ENCODE measurements around the gene SQOR. TPM values are rescaled to one million over a fixed set of nuclear protein-coding genes. Genes with fewer than 3 reads are reported as not detected.

Gene SQOR
- total and polyA plus RNA-seq, 2 donors (not counting 1 experiment from before 2014, with no cell fraction given): 25.6 to 29.1 TPM

GRCh38 chr15:45589256-45589655 is 45.6 kb upstream of the SQOR start:
- no CpG with 5 or more reads among the region's 5 CpGs for WGBS (ENCODE audit: insufficient coverage)
- Histone ChIP-seq H3K27me3 (replicated peaks in 1 of 4; ENCODE audit: control extremely low read depth in 1 of 4, control insufficient read depth in 3 of 4, insufficient read depth in 4 of 4, low read length in 3 of 4) (no peaks in the 10 kb centered on the region), H3K36me3 (replicated peaks in 1 of 2; ENCODE audit: control extremely low read depth in 1 of 2, control insufficient read depth in 1 of 2, extremely low read depth in 1 of 2, insufficient read depth in 2 of 2, low read length in 1 of 2) (peaks cover 0 to 19% of the 10 kb centered on the region in 2 experiments), H2AFZ (ENCODE audit: insufficient read depth, low read depth, low read length, poor library complexity, severe bottlenecking) (no peak overlapping the region), H3K4me1 (ENCODE audit: control insufficient read depth in 2 of 2, insufficient read depth in 2 of 2, low read length in 2 of 2) (peaks cover 22 to 29% of the 10 kb centered on the region in 2 donors), H3K4me3 (ENCODE audit: control extremely low read depth in 1 of 5, extremely low read depth in 1 of 5, insufficient read depth in 1 of 5, low read depth in 2 of 5, low read length in 4 of 5) (no peak overlapping the region), H3K9me3 (ENCODE audit: control extremely low read depth in 1 of 3, control insufficient read depth in 2 of 3, insufficient read depth in 1 of 3, low read length in 2 of 3) (peaks cover 0 to 4% (median 0%) of the 10 kb centered on the region in 3 donors), H3K27ac (ENCODE audit: low read length in 2 of 2) (peak overlapping the region in 1 of 2 donors; percentile 15), H3K79me2 (ENCODE audit: control insufficient read depth, insufficient read depth, low read length) (peaks cover 66% of the 10 kb centered on the region), H3K4me2 (replicated peaks; ENCODE audit: low read depth, low read length, poor library complexity, severe bottlenecking) (peak overlapping the region; percentile 75), H4K20me1 (ENCODE audit: control insufficient read depth, insufficient read depth, low read length, poor library complexity, severe bottlenecking) (peaks cover 7% of the 10 kb centered on the region), H3K9ac (ENCODE audit: low read length) (no peak overlapping the region)
- H3K4me1 Mint-ChIP-seq: peaks cover 54% of the 10 kb centered on the region
- intact Hi-C loops (cut with micrococcal nuclease): loop anchor here (2.0 kb wide), 1 partner anchor 14 kb away; no protein-coding TSS in a partner anchor
- no peaks in the 10 kb centered on the region for H3K9me3 Mint-ChIP-seq (ENCODE audit: insufficient read depth)
- H3K27ac Mint-ChIP-seq: no peak overlapping the region
- DNase-seq: no peak
- TF ChIP-seq EZH2 (IDR thresholded peaks at IDR 0.05; ENCODE audit: borderline replicate concordance, insufficient read depth, low read depth, low read length, poor library complexity, severe bottlenecking): no peak
- TF ChIP-seq, protein P1, sequence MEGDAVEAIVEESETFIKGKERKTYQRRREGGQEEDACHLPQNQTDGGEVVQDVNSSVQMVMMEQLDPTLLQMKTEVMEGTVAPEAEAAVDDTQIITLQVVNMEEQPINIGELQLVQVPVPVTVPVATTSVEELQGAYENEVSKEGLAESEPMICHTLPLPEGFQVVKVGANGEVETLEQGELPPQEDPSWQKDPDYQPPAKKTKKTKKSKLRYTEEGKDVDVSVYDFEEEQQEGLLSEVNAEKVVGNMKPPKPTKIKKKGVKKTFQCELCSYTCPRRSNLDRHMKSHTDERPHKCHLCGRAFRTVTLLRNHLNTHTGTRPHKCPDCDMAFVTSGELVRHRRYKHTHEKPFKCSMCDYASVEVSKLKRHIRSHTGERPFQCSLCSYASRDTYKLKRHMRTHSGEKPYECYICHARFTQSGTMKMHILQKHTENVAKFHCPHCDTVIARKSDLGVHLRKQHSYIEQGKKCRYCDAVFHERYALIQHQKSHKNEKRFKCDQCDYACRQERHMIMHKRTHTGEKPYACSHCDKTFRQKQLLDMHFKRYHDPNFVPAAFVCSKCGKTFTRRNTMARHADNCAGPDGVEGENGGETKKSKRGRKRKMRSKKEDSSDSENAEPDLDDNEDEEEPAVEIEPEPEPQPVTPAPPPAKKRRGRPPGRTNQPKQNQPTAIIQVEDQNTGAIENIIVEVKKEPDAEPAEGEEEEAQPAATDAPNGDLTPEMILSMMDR (IDR thresholded peaks at IDR 0.05): no peak
- ChIA-PET CTCF (interaction anchor here (0.7 to 6.0 kb wide), 6 partner anchors 19 to 160 kb away, joined by 3 to 64 read pairs (median 4); no protein-coding TSS in a partner anchor), POLR2A (interaction anchor here (0.6 kb wide), 1 partner anchor 15 kb away, joined by 3 read pairs; no protein-coding TSS in a partner anchor)
- no peaks in the 10 kb centered on the region for H3K27me3 Mint-ChIP-seq
- H3K4me3 Mint-ChIP-seq: peak overlapping the region; percentile 100
- ATAC-seq (ENCODE audit: low read depth): no peak

DNA sequence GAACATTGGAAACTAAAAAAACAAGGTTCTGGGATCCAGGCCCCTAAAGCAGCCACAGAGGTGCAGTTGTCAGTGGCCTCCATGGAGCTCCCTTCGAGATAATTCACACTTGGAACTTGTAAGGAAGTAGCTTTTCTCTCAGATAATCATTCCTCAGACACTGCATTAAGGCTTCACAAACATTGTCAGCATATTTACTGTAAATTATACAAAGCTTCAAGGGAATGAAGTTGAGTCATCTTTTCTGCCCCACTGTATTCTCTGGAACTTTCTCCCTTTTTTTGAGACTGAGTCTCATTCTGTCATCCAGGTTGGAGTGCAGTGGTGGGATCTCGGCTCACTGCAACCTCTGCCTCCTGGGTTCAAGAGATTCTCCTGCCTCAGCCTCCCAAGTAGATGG is 40.5 kb upstream of the SQOR start:
- peaks cover 72% of the 10 kb centered on the region for H3K79me2 ChIP-seq (ENCODE audit: control insufficient read depth, insufficient read depth, low read length)
- no peak overlapping the region for H3K9ac ChIP-seq (ENCODE audit: low read length)
- Mint-ChIP-seq H3K4me1 (peaks cover 23% of the 10 kb centered on the region), H3K9me3 (ENCODE audit: insufficient read depth) (no peaks in the 10 kb centered on the region), H3K27me3 (no peaks in the 10 kb centered on the region), H3K4me3 (no peak overlapping the region), H3K27ac (no peak overlapping the region)
- 100% methylated on average over 1 of the region's 2 CpGs for WGBS (ENCODE audit: insufficient coverage)
- H3K27me3 ChIP-seq (replicated peaks in 1 of 4; ENCODE audit: control extremely low read depth in 1 of 4, control insufficient read depth in 3 of 4, insufficient read depth in 4 of 4, low read length in 3 of 4): no peaks in the 10 kb centered on the region
- POLR2A ChIA-PET: no interaction called here
- peaks cover 0 to 4% (median 0%) of the 10 kb centered on the region in 3 donors for H3K9me3 ChIP-seq (ENCODE audit: control extremely low read depth in 1 of 3, control insufficient read depth in 2 of 3, insufficient read depth in 1 of 3, low read length in 2 of 3)
- intact Hi-C loops (cut with micrococcal nuclease): no loop called here
- CTCF ChIA-PET: interaction anchor here (0.9 to 1.9 kb wide), 5 partner anchors 12 to 137 kb away, joined by 3 to 10 read pairs (median 3); no protein-coding TSS in a partner anchor
- DNase-seq: no peak
- peaks cover 0 to 4% of the 10 kb centered on the region in 2 donors for H3K4me1 ChIP-seq (ENCODE audit: control insufficient read depth in 2 of 2, insufficient read depth in 2 of 2, low read length in 2 of 2)
- no peak for ATAC-seq (ENCODE audit: low read depth)
- H3K36me3 ChIP-seq (replicated peaks in 1 of 2; ENCODE audit: control extremely low read depth in 1 of 2, control insufficient read depth in 1 of 2, extremely low read depth in 1 of 2, insufficient read depth in 2 of 2, low read length in 1 of 2): peaks cover 5 to 43% of the 10 kb centered on the region in 2 experiments
- H3K4me2 ChIP-seq (replicated peaks; ENCODE audit: low read depth, low read length, poor library complexity, severe bottlenecking): no peak overlapping the region
- no peak overlapping the region for H3K4me3 ChIP-seq (ENCODE audit: control extremely low read depth in 1 of 5, extremely low read depth in 1 of 5, insufficient read depth in 1 of 5, low read depth in 2 of 5, low read length in 4 of 5)
- TF ChIP-seq, protein P1 (IDR thresholded peaks at IDR 0.05): no peak
- TF ChIP-seq EZH2 (IDR thresholded peaks at IDR 0.05; ENCODE audit: borderline replicate concordance, insufficient read depth, low read depth, low read length, poor library complexity, severe bottlenecking): no peak
- H4K20me1 ChIP-seq (ENCODE audit: control insufficient read depth, insufficient read depth, low read length, poor library complexity, severe bottlenecking): peaks cover 7% of the 10 kb centered on the region
- H3K27ac ChIP-seq (ENCODE audit: low read length in 2 of 2): no peak overlapping the region
- no peak overlapping the region for H2AFZ ChIP-seq (ENCODE audit: insufficient read depth, low read depth, low read length, poor library complexity, severe bottlenecking)
